ENCODE results near the gene FGF7.
"Not testable (repeated sequence)": the region's sequence is repeated elsewhere in the genome, so short reads cannot be mapped to it uniquely, and the experiment has no call there.

- not testable (repeated sequence) for TF ChIP-seq CTCF (IDR thresholded peaks at IDR 0.05); POLR2AphosphoS5 (IDR thresholded peaks at IDR 0.05; ENCODE audit: insufficient read depth in 1 of 2, low read depth in 1 of 2); POLR2A (IDR thresholded peaks at IDR 0.05)
Observed at GRCh38 chr15:49402515-49403296, 20.3 kb upstream of the FGF7 start.
